HG03558 (cell line): Measurements from ENCODE around the gene CREB5.

Source experiments
- ATAC-seq: cut with Tn5 transposase; IDR thresholded peaks from one replicate; pipeline ENCODE4 v1.9.1; 2021; ENCODE audit warnings: moderate number of reproducible peaks; ENCODE audit not compliant: unreplicated experiment; ENCODE audit errors: extremely low read depth

CREB5 gene

DNA sequence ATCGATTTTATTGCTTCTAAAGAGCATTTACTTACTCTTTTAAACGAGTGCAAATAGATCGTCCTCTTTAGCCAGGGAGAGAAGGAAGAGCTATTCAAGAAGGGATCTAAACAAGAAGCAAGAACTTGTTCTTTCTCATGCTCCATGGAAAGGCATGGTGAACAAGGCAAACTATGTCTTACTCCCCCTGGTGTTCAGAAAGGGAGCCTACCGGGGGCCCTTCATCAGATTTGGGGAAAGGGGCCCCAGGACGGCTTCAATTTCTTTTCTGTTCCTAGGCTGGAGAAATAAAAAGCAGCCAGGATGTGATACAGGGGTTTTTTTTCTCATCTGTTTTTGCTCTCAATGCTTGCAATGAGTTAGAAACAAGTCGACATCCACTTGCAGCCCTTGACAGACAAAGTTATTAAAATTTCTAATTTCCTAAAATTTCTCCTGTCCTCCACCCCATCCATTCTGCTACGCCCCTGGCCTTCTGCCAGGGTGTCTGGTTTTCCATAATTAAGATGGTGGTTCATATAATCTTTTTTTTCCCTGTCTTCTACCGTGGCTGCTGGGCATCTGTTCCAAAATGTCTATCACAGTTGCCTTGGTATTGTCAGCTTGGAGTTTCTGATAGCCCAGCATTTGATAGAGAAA lies 214.4 kb downstream of the CREB5 start:
- ATAC-seq, result no peak

DNA sequence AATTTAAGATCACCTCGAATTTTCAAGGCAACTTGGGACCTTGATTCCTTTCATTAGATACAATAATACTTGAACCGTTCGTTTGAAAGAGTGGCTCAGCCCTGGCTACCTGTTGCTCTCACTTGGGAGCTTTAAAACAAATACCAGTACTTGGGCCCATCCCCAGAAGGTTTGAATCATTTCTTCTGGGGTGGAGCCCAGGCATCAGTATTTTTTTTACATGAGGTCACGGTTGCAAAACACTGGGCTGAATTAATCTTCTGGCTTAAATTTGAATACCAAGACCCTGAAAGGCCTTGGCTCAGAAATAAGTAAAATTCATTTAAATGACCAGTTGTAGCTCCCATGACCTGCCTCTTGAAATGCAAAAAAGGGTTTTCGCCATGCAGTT lies 214.9 kb downstream of the CREB5 start:
- ATAC-seq, result no peak

DNA sequence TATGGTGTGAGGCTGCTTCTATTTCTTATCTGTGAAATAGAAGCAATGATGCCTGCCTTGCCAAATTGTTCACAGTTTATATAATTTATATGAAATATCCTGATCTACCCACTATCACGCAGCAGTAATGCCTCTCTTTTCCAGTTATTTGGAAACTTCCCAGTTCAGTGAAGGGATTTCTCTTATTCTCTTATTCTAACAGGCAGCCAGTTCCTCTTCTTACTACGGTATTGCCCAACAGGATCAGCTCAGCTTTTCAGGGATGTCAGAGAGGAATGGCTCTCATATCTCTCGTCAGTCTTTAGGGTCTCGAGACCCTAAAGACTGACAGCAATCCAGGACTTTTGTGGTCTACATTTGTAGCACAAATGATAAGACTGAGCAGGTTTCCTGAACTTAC lies 215.6 kb downstream of the CREB5 start:
- no peak for ATAC-seq

DNA sequence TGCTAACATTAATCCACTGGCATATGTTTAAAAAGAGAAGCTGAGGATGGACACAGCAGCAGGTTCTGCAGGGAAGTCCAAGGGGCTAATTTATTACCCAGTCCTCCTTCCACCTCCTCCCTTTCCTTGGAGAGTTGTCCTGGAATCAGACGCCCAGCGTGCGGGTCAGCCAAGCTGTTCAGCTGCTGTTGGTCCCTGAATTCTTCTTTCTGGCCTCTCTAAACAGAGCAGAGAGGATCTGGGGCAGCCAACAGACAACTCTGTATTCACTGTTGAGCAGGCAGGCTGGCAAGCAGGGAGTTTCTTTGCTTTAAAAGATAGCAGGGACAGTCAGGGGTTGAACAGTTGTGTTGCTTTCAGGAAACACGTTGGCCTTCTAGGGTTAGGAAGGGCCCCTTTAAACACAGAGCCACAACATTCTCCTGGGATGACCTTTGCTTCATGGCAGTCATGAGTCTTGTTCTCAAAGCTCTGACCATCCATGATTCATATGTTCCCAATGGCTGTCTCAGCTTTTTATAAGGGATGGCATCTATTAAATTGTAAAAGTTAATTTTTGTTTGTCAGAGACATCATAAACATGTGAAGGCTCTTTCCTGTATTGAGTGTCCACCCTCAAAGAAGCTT lies 217.0 kb downstream of the CREB5 start:
- ATAC-seq, result no peak

DNA sequence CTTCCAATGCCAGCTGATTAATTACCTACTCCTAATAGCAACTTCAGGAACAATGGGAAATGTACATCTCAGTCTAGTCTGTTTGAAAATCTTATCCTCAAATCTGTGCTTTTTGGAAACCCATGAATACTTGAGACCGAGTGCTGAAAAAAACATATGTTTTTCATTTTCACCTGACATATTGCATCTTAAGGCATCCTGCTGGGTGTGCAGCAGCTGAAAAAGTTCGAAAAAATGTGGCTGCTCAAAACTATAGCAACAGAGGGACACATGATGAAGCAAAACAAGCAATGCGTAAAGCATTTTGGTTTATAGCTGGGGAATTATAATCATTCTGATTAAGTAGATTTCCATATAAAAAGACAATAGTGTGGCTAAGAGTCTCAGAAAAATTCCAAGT lies 218.0 kb downstream of the CREB5 start:
- ATAC-seq, result no peak

DNA sequence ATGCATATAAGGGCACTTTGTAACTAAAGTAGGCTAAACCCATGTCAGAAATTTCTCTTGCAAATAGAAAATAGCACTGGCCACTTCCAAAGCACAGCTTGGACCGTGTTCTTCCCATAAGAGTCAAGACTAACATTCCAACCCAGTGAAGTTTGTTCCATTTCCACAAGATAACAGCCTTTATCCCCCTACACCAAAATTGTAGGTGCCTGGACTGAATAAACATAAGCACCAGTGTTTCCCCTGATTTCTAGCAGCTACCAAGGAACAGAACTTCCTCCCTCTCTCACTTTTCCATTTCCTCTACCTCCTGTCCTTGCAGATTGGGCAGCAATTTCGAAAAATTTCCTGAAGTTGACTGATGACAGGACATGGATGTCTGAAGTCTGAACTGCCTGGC lies 219.7 kb downstream of the CREB5 start:
- ATAC-seq, result no peak

DNA sequence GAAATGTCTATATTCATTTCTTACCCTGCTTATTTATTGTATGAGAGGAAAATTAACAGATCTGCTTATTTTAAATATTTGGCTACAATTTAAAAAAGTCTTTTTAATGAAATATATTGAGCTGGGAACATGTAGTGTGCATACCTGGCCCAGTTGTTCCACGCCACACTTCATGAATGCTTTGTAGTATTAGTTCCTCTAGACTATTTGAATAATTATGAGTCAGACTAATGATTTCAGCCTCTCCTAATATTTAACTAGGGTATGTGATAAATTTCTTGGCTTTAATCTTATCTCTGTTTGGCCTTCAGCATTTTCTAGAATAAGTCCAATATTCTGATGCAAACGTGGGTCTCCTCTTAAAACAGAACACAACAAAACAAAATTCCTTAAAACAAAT lies 226.6 kb downstream of the CREB5 start:
- ATAC-seq, result no peak

DNA sequence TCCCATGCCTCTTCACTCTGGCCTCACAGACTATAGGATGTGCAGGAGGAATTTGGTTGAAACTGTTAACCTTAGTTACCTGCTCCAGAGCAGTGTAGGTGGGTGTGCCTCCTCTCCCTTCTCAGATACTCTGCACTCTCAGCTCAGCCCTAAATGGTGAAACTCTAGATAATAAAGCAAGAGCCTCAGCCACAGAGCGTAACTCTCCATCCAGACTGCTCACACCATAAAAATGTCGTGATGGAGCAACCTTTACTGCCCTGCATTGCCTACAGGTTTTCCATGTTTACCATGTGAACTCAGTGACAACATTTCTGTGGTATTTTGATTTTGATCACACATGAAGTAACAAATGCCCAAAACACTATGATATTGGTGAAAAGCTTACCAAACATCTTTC lies 227.7 kb downstream of the CREB5 start:
- ATAC-seq, result no peak

DNA sequence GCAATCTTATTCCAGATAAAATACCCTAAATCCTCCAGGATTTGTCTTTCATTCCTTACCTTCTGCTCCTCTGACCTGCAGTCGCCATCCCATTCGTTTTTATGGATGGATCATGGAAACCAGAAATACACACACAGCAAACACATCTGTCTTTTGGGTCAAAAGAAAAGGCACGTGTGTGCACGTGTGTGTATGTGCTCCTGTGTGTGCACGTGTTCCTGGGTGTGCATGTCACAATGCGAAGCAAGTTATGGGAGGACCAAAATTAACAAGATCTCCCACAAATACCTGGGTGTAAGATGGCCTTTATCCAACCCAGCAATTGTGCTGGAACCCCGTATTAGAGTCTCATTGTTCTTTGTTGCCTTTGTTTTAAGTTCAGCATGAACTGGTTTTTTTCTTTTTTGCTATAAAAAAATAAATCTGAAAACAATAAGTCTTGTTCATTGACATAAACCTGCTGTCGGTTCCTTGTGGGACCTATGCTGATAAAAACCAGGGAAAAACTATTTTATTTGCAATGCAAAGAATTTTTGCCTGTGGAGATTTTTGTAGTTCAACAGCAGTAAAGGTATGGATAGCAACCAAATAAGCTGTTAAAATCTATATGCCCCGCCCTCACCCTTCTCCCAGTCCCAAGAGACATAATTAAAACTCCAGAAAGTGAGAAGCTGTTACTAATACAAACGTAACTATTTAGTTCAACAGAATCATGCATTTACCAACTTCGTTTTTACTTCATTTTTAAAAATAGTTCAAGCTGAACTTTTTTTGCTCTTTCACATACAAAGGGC lies 229.6 kb downstream of the CREB5 start:
- no peak for ATAC-seq

DNA sequence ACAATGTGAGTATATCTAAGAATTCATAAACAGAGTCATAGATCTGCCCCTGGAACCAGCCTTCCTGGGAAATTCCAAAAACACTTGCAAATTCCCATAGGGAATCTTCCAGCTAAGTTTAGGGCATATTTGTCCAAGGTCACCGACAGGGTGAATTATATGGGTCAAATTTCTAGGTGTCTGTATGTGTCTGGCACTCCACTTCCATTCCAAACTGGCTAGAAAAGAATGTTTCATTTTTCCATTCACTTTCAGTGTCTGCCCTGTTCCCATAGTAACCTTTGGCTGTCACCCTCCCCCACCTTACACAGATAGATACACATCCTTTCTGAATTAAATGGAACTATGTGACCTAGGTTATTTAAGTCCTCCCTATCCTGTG lies 230.9 kb downstream of the CREB5 start:
- ATAC-seq, result no peak

DNA sequence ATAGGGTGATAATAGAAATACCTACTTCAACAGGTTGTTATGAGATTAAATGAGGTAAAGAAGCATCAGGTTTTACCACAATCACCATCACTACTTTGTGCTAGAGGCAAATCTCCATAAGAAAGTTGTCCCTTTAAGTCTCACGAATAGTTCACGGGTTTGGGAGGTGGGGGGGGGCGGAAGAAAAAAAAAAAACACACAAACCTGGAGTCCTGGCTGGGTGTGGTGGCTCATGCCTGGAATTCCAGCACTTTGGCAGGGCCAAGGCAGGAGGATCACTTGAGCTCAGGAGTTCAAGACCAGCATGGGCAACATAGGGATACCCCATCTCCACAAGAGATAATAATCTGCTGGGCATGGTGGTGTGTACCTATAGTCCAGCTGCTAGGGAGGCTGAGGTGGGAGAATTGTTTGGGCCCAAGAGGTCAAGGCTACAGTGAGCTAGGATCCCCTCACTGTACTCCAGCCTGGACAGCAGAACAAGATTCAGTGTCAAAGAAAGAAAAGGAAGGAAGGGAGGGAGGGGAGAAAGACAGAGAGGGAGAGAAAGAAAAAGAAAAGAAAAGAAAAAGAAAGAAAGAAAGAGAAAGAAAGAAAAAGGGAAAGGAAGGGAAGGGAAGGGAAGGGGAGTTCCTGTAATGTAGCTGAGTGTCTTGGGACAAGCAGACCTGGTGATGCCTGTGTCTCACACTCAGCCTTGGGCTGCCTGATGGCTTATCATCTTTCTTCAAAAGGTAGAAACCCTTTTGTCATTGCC lies 231.4 kb downstream of the CREB5 start:
- no peak for ATAC-seq

DNA sequence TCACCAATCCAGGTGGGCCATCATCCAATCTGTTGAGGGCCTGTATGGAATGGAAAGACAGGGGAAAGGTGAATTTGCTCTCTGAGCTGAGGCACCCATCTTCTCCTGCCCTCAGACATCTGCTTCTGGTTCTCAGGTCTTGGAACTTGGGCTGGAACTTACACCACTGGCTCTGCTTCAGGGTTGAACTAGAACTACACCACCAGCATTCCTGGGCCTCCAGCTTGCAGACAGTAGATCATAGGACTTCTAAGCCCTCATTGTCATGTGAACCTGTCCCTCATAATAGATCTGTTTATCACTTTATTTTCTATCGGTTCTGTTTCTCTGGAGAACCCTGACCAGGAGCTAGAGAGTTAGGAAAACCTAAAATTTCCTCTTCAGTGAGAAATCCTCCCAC lies 233.5 kb downstream of the CREB5 start:
- no peak for ATAC-seq

DNA sequence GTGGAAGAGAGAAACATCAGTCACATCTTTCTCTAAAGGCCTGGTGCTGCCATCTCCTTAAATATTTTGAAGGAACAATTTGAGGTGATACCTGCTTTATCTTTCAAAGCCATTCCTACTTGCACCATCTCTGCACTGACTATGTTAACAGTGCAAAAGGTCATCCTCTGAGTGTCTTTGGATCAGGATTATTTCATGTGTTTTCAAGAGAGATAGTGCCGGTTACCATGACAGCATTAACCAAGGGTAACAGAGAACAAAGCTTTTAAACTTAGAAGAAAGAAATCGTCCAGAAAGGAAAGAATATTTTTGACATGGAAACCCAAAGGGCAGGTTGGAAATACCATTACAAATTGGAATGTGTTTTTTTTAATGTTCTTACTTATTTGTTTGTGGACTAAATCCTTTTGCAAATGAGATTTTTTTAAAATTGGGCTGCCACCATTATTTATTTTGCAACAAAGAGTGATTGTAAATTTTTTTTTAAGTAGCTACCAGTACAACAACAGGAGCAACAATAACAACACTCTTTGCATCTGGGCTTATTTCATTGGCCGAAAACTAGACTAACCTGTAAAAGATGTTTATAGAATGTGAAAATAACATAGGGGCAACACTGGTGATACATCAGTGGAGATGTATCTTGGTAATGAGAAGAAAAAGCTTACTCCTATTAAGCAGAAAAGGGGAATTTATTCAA lies 234.2 kb downstream of the CREB5 start:
- ATAC-seq, result no peak

DNA sequence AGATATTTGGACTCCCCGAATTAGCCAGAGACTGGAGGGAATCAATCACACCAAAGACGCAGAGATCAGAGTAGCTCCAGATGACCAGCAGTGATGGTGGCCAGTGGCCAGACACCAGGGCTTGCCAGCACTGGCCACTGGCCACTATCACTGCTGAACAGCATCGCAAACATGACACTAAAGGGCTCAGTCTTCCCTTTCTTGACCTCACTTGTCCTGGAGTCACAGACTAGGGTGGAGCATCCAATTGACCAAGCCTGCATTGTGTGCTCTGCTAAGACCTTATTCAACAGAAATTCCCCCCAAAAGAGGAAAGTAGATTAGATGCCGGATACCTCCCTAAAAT lies 234.7 kb downstream of the CREB5 start:
- no peak for ATAC-seq

DNA sequence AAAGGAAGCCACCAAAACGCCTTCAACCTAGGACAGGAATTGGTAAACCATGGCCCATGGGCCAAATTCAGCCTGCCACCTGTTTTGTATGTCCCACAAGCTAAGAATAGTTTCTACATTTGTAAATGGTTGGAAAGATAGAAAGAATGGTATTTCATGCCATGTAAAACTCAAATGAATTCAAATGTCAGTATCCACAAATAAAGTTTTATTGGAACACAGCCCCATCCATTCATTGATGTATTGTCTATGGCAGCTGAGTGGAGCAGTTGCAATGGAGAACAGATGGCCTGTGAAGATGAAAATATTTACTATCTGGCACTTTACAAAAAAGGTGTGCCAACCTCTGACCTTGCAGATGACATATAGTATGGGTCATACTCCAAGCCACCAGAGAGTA lies 236.9 kb downstream of the CREB5 start:
- ATAC-seq, result no peak

DNA sequence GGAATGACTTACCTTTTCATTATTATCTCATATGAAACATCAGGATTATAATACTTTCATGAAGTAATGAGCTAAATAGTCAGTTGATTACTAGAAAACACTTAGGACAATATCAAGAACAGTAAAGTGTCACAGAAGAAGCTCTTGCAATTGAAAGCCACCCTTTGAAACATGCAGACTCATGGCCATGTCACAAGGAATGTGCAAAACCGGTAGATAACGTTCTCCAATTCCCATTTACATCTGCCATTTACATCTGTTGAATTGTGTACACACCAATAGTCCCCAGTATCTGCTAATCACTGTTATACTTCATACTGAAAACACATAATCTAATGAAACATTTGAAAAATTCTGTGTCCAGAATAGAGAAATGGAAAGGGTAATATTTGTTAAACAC lies 237.5 kb downstream of the CREB5 start:
- ATAC-seq, result no peak

DNA sequence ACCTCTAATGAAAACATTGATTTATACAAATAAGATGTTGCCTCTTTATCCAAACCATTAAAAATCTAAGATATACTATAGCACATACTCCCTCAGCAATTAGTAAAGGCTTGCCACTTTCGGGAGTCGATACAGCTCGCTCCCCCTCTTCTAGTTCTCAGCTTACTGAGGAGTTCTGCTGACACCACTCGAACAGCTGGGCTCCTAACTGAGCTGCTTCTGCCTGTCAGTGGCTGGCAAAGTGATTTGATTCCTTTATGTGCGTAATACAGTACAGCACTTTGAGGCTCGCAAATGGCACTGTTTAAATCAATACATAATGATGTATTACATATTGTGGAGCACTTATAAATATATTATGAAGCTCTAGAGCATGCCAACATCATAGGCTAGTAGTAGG lies 241.8 kb downstream of the CREB5 start:
- no peak for ATAC-seq

DNA sequence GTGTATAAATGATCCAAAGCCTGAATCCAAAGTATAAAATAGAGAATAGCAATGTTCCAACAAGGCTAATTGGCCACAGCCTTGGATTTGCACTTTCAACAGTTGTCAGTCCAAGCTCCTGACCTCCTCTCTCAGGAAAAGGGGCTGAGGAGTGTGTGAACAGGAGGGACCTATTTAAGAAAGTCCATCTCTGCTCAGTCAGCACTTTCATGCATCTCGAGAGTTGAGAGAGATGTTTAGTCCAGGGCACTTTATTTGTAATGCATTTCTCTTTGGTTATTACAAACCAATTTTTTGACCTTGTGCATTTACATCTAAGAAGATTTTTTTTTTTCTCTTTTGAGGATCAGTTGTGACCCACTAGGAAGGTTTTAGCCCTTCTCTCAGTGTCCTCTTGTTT lies 244.2 kb downstream of the CREB5 start:
- no peak for ATAC-seq

DNA sequence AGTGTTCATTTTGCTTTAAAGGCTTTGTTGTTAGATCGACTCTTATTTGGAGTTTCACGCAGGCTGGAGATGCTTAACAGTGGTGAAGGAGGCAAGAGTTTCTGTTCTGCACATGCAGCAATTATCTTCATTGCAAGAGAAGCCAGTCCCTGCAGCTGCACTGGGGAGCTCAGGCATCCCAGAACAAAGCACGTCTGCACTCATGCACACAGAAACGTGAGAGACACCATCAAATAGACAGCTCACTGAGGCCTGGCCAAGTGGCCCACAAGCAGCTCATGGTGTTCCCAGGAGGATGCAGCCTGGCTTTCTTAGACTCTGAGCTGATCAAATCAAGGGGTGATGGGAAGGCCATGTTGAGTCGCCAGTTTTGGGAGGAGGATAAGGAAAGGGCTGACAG lies 246.1 kb downstream of the CREB5 start:
- ATAC-seq, result no peak

DNA sequence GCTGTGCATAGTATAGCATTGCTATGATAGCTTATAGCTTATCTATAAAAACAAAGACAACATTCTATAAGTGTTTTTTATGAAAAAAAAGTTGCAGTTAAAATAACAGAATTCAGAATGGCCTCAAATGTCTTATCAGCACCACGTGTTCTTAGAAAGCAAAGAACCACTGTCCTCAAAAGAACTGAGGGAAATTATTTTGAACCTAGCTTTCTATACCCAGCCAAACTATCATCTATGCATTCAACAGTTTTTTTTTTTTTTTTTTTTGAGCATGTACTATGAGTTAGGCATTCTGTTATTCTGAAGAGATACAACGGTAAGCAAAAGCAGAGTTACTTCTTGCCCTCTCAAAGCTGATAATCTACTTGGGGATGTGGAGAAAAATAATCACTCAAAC lies 247.8 kb downstream of the CREB5 start:
- no peak for ATAC-seq
